GM23338 (cell line): ENCODE measurements around the gene KRTAP5-2. TPM values are rescaled to one million over a fixed set of nuclear protein-coding genes. Genes with fewer than 3 reads are reported as not detected.

Experiments used
- ATAC-seq: fragments of 200-7000 bp; cut with Tn5 transposase; 3 replicates; pipeline ENCODE4 v1.9.1; 2020
- DNase-seq: peaks from one replicate; pipeline ENCODE4 v3.0.0-alpha.2; 2015; ENCODE audit warnings: low spot score
- H2AFZ ChIP-seq: fragments of 200-600 bp; sonication (generic); 2 replicates; pipeline ENCODE4 v1.8.0; 2016; ENCODE audit warnings: antibody characterized with exemption, mild to moderate bottlenecking, moderate library complexity
- H3F3A ChIP-seq: fragments of 200-600 bp; sonication (generic); replicated peaks from 2 replicates; pipeline ENCODE4 v1.8.0; 2017; ENCODE audit warnings: antibody characterized with exemption, mixed run types, low read depth
- H3K27ac ChIP-seq: fragments of 200-600 bp; sonication (generic); 2 replicates; pipeline ENCODE4 v1.6.1; 2016; ENCODE audit warnings: low read depth
- H3K27me3 ChIP-seq: fragments of 200-600 bp; sonication (generic); 2 replicates; pipeline ENCODE4 v1.8.0; 2016; ENCODE audit warnings: mild to moderate bottlenecking, mixed run types, moderate library complexity; ENCODE audit not compliant: insufficient read depth
- H3K36me3 ChIP-seq: fragments of 200-600 bp; sonication (generic); 2 replicates; pipeline ENCODE4 v1.8.0; 2016; ENCODE audit warnings: mild to moderate bottlenecking; ENCODE audit not compliant: insufficient read depth
- H3K4me1 ChIP-seq: fragments of 200-600 bp; sonication (generic); 2 replicates; pipeline ENCODE4 v1.8.0; 2016; ENCODE audit warnings: mild to moderate bottlenecking, moderate library complexity; ENCODE audit not compliant: insufficient read depth
- H3K4me2 ChIP-seq: fragments of 200-600 bp; sonication (generic); 2 replicates; pipeline ENCODE4 v1.7.1; 2017; ENCODE audit warnings: mixed run types
- H3K4me3 ChIP-seq: fragments of 200-600 bp; sonication (generic); 2 replicates; pipeline ENCODE4 v1.6.1; 2016; ENCODE audit warnings: mixed run types
- H3K79me2 ChIP-seq: fragments of 200-600 bp; sonication (generic); replicated peaks from 2 replicates; pipeline ENCODE4 v1.8.0; 2017; ENCODE audit warnings: mild to moderate bottlenecking; ENCODE audit not compliant: insufficient read depth
- H3K9me2 ChIP-seq: fragments of 200-600 bp; sonication (generic); 2 replicates; pipeline ENCODE4 v1.8.0; 2017; ENCODE audit not compliant: insufficient read depth
- H4K20me1 ChIP-seq: fragments of 200-600 bp; sonication (generic); replicated peaks from 2 replicates; pipeline ENCODE4 v1.8.0; 2017; ENCODE audit warnings: mild to moderate bottlenecking; ENCODE audit not compliant: insufficient read depth
- H3K27ac Mint-ChIP-seq: 2 replicates; pipeline ENCODE4 v1.8.0; 2020; ENCODE audit warnings: inconsistent platforms, mild to moderate bottlenecking, moderate library complexity, mixed read lengths
- H3K27me3 Mint-ChIP-seq: 3 replicates; pipeline ENCODE4 v1.8.0; 2022; ENCODE audit warnings: low read depth, mild to moderate bottlenecking, moderate library complexity, mixed read lengths, inconsistent platforms; ENCODE audit not compliant: insufficient read depth, poor library complexity
- H3K36me3 Mint-ChIP-seq: 3 replicates; pipeline ENCODE4 v1.8.0; 2021; ENCODE audit warnings: low read depth, mild to moderate bottlenecking, inconsistent platforms, moderate library complexity, mixed read lengths
- H3K4me1 Mint-ChIP-seq: 3 replicates; pipeline ENCODE4 v1.8.0; 2020; ENCODE audit warnings: mild to moderate bottlenecking, inconsistent platforms, mixed read lengths
- H3K4me3 Mint-ChIP-seq: 3 replicates; pipeline ENCODE4 v1.8.0; 2021; ENCODE audit warnings: moderate library complexity, mild to moderate bottlenecking, inconsistent platforms, mixed read lengths
- H3K9me3 Mint-ChIP-seq: 3 replicates; pipeline ENCODE4 v1.8.0; 2020; ENCODE audit warnings: moderate library complexity, mild to moderate bottlenecking, inconsistent platforms, mixed read lengths
- CREB1 ChIP-seq: fragments of 250-450 bp; sonication (Bioruptor Pico); IDR thresholded peaks from 2 replicates; pipeline ENCODE4 v1.5.0; 2020; ENCODE audit warnings: low read depth, mild to moderate bottlenecking, moderate library complexity
- ETS1 ChIP-seq: IDR thresholded peaks from 2 replicates; pipeline ENCODE4 v1.6.1; 2016; ENCODE audit warnings: antibody characterized with exemption
- EZH2 ChIP-seq: fragments of 200-600 bp; sonication (generic); IDR thresholded peaks from one replicate; pipeline ENCODE4 v1.8.0; 2017; ENCODE audit warnings: antibody characterized with exemption, mild to moderate bottlenecking, low read depth; ENCODE audit not compliant: unreplicated experiment
- EZH2phosphoT487 ChIP-seq: fragments of 200-600 bp; sonication (generic); IDR thresholded peaks from one replicate; pipeline ENCODE4 v1.8.1; 2018; ENCODE audit warnings: antibody characterized with exemption; ENCODE audit not compliant: unreplicated experiment
- JUNB ChIP-seq: IDR thresholded peaks from one replicate; pipeline ENCODE4 v1.6.1; 2016; ENCODE audit warnings: antibody characterized with exemption; ENCODE audit not compliant: unreplicated experiment
- NANOG ChIP-seq: IDR thresholded peaks from 2 replicates; pipeline ENCODE4 v1.6.1; 2016; ENCODE audit warnings: antibody characterized with exemption, borderline replicate concordance
- POLR2AphosphoS5 ChIP-seq: IDR thresholded peaks from 2 replicates; pipeline ENCODE4 v1.6.1; 2016; ENCODE audit warnings: antibody characterized with exemption, low read depth
- REST ChIP-seq: IDR thresholded peaks from one replicate; pipeline ENCODE4 v1.6.1; 2018; ENCODE audit warnings: antibody characterized with exemption; ENCODE audit not compliant: unreplicated experiment
- ZNF114 ChIP-seq: fragments of 250-450 bp; sonication (Bioruptor Pico); IDR thresholded peaks from 2 replicates; pipeline ENCODE4 v1.5.0; 2020; ENCODE audit warnings: mild to moderate bottlenecking, moderate library complexity
- ZNF331 ChIP-seq: fragments of 250-450 bp; sonication (Bioruptor Pico); IDR thresholded peaks from 2 replicates; pipeline ENCODE4 v1.5.0; 2020; ENCODE audit warnings: low read depth, mild to moderate bottlenecking, moderate library complexity
- polyA plus RNA-seq: library from polyadenylated mRNA; unstranded; fragments of >200 nt; fragmentation: Nextera tagmentation; extraction: Ambion mirVana; gene quantifications from 2 replicates; pipeline ENCODE4 v1.2.1, GENCODE V29; 2016
- total RNA-seq: library from RNA; depleted of rRNA; stranded (reverse); fragments of >200 nt; shearing (Covaris generic); gene quantifications from 2 replicates; pipeline ENCODE4 v1.2.3, GENCODE V29; 2014
- TF ChIP-seq, protein P1 (sequence below), 2 experiments: fragments of 200-600 bp in 1 of 2; sonication (generic) in 1 of 2; conservative IDR thresholded peaks; 2 replicates each; pipeline versions ENCODE4 v1.5.1 to v1.6.1; 2016 to 2017; ENCODE audit warnings: antibody characterized with exemption in 2 of 2, low read depth in 2 of 2, mild to moderate bottlenecking in 2 of 2, moderate library complexity in 1 of 2

The KRTAP5-2 gene
- total and polyA plus RNA-seq, 2 experiments from 2014 or later: not detected

DNA sequence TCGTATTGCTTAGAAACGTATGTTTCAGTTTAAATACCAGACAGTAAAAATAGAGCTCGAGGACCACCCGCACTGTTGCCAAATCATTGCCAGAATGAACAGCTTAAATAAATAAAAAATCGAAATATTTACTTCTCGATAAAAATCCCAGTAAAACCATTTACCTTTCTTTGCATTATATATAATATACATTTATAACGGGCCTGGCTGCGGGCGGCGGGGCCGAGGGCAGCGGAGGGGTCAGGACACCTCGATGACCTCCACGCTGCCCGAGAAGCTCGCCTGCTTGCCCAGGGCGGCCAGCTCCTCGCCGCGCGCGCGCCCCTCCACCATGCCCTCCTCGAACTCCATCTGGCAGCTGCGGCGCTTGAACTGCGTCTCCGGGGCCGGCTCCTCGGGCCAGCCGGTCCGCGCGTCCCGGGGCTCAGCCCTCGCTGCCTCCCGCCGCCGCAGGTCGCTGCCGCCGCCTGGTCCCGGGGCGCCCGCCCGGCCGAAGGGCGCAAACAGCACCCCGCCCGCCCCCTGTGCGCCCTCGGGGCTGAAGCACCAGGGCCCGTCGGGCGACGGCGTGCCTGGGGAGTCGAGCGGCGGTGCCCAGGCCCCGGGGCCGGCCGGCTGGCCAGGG lies 41.7 kb downstream of the KRTAP5-2 start:
- Mint-ChIP-seq H3K36me3 (no peaks in the 10 kb centered on the region), H3K4me3 (peak overlapping the region; percentile 54; the same call in 2 of the 3 replicates), H3K9me3 (no peaks in the 10 kb centered on the region), H3K27me3 (peaks cover 63% of the 10 kb centered on the region), H3K4me1 (peaks cover 30% of the 10 kb centered on the region), H3K27ac (no peak overlapping the region)
- H2AFZ ChIP-seq: no peak overlapping the region
- H3K4me3 ChIP-seq: peak overlapping the region; percentile 46
- TF ChIP-seq CREB1 (CRISPR knock-in tag): no peak
- TF ChIP-seq POLR2AphosphoS5: no peak
- TF ChIP-seq ZNF331 (CRISPR knock-in tag): no peak
- TF ChIP-seq REST: no peak
- no peak for TF ChIP-seq ETS1
- TF ChIP-seq EZH2: no peak
- no peak for TF ChIP-seq ZNF114 (CRISPR knock-in tag)
- TF ChIP-seq JUNB: no peak
- TF ChIP-seq EZH2phosphoT487: no peak
- TF ChIP-seq, protein P1, sequence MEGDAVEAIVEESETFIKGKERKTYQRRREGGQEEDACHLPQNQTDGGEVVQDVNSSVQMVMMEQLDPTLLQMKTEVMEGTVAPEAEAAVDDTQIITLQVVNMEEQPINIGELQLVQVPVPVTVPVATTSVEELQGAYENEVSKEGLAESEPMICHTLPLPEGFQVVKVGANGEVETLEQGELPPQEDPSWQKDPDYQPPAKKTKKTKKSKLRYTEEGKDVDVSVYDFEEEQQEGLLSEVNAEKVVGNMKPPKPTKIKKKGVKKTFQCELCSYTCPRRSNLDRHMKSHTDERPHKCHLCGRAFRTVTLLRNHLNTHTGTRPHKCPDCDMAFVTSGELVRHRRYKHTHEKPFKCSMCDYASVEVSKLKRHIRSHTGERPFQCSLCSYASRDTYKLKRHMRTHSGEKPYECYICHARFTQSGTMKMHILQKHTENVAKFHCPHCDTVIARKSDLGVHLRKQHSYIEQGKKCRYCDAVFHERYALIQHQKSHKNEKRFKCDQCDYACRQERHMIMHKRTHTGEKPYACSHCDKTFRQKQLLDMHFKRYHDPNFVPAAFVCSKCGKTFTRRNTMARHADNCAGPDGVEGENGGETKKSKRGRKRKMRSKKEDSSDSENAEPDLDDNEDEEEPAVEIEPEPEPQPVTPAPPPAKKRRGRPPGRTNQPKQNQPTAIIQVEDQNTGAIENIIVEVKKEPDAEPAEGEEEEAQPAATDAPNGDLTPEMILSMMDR (conservative IDR thresholded peaks at IDR 0.05; ENCODE audit: low read depth in 2 of 2): no peak
- TF ChIP-seq NANOG: no peak
- DNase-seq (peak; percentile 51), ATAC-seq (peak; percentile 1; the same call in 2 of the 3 replicates)
- peak overlapping the region; percentile 80 for H3K4me2 ChIP-seq
- no peaks in the 10 kb centered on the region for H4K20me1 ChIP-seq
- H3K9me2 ChIP-seq: no peaks in the 10 kb centered on the region
- H3K79me2 ChIP-seq: no peaks in the 10 kb centered on the region
- no peak overlapping the region for H3K27ac ChIP-seq
- peaks cover 31% of the 10 kb centered on the region for H3K4me1 ChIP-seq
- H3F3A ChIP-seq: no peaks in the 10 kb centered on the region
- peaks cover 49% of the 10 kb centered on the region for H3K27me3 ChIP-seq
- no peaks in the 10 kb centered on the region for H3K36me3 ChIP-seq
